GM23338 (cell line): ENCODE measurements around the gene MRGPRG. TPM values are rescaled to one million over a fixed set of nuclear protein-coding genes. Genes with fewer than 3 reads are reported as not detected.

Experiments
- ATAC-seq: fragments of 200-7000 bp; cut with Tn5 transposase; 3 replicates; pipeline ENCODE4 v1.9.1; 2020
- DNase-seq: peaks from one replicate; pipeline ENCODE4 v3.0.0-alpha.2; 2015; ENCODE audit warnings: low spot score
- H2AFZ ChIP-seq: fragments of 200-600 bp; sonication (generic); 2 replicates; pipeline ENCODE4 v1.8.0; 2016; ENCODE audit warnings: antibody characterized with exemption, mild to moderate bottlenecking, moderate library complexity
- H3F3A ChIP-seq: fragments of 200-600 bp; sonication (generic); replicated peaks from 2 replicates; pipeline ENCODE4 v1.8.0; 2017; ENCODE audit warnings: antibody characterized with exemption, mixed run types, low read depth
- H3K27ac ChIP-seq: fragments of 200-600 bp; sonication (generic); 2 replicates; pipeline ENCODE4 v1.6.1; 2016; ENCODE audit warnings: low read depth
- H3K27me3 ChIP-seq: fragments of 200-600 bp; sonication (generic); 2 replicates; pipeline ENCODE4 v1.8.0; 2016; ENCODE audit warnings: mild to moderate bottlenecking, mixed run types, moderate library complexity; ENCODE audit not compliant: insufficient read depth
- H3K36me3 ChIP-seq: fragments of 200-600 bp; sonication (generic); 2 replicates; pipeline ENCODE4 v1.8.0; 2016; ENCODE audit warnings: mild to moderate bottlenecking; ENCODE audit not compliant: insufficient read depth
- H3K4me1 ChIP-seq: fragments of 200-600 bp; sonication (generic); 2 replicates; pipeline ENCODE4 v1.8.0; 2016; ENCODE audit warnings: mild to moderate bottlenecking, moderate library complexity; ENCODE audit not compliant: insufficient read depth
- H3K4me2 ChIP-seq: fragments of 200-600 bp; sonication (generic); 2 replicates; pipeline ENCODE4 v1.7.1; 2017; ENCODE audit warnings: mixed run types
- H3K4me3 ChIP-seq: fragments of 200-600 bp; sonication (generic); 2 replicates; pipeline ENCODE4 v1.6.1; 2016; ENCODE audit warnings: mixed run types
- H3K79me2 ChIP-seq: fragments of 200-600 bp; sonication (generic); replicated peaks from 2 replicates; pipeline ENCODE4 v1.8.0; 2017; ENCODE audit warnings: mild to moderate bottlenecking; ENCODE audit not compliant: insufficient read depth
- H3K9me2 ChIP-seq: fragments of 200-600 bp; sonication (generic); 2 replicates; pipeline ENCODE4 v1.8.0; 2017; ENCODE audit not compliant: insufficient read depth
- H4K20me1 ChIP-seq: fragments of 200-600 bp; sonication (generic); replicated peaks from 2 replicates; pipeline ENCODE4 v1.8.0; 2017; ENCODE audit warnings: mild to moderate bottlenecking; ENCODE audit not compliant: insufficient read depth
- H3K27ac Mint-ChIP-seq: 2 replicates; pipeline ENCODE4 v1.8.0; 2020; ENCODE audit warnings: inconsistent platforms, mild to moderate bottlenecking, moderate library complexity, mixed read lengths
- H3K27me3 Mint-ChIP-seq: 3 replicates; pipeline ENCODE4 v1.8.0; 2022; ENCODE audit warnings: low read depth, mild to moderate bottlenecking, moderate library complexity, mixed read lengths, inconsistent platforms; ENCODE audit not compliant: insufficient read depth, poor library complexity
- H3K36me3 Mint-ChIP-seq: 3 replicates; pipeline ENCODE4 v1.8.0; 2021; ENCODE audit warnings: low read depth, mild to moderate bottlenecking, inconsistent platforms, moderate library complexity, mixed read lengths
- H3K4me1 Mint-ChIP-seq: 3 replicates; pipeline ENCODE4 v1.8.0; 2020; ENCODE audit warnings: mild to moderate bottlenecking, inconsistent platforms, mixed read lengths
- H3K4me3 Mint-ChIP-seq: 3 replicates; pipeline ENCODE4 v1.8.0; 2021; ENCODE audit warnings: moderate library complexity, mild to moderate bottlenecking, inconsistent platforms, mixed read lengths
- H3K9me3 Mint-ChIP-seq: 3 replicates; pipeline ENCODE4 v1.8.0; 2020; ENCODE audit warnings: moderate library complexity, mild to moderate bottlenecking, inconsistent platforms, mixed read lengths
- CREB1 ChIP-seq: fragments of 250-450 bp; sonication (Bioruptor Pico); IDR thresholded peaks from 2 replicates; pipeline ENCODE4 v1.5.0; 2020; ENCODE audit warnings: low read depth, mild to moderate bottlenecking, moderate library complexity
- EZH2 ChIP-seq: fragments of 200-600 bp; sonication (generic); IDR thresholded peaks from one replicate; pipeline ENCODE4 v1.8.0; 2017; ENCODE audit warnings: antibody characterized with exemption, mild to moderate bottlenecking, low read depth; ENCODE audit not compliant: unreplicated experiment
- STAT1 ChIP-seq: IDR thresholded peaks from one replicate; pipeline ENCODE4 v1.6.1; 2016; ENCODE audit warnings: antibody characterized with exemption; ENCODE audit not compliant: unreplicated experiment
- ZNF331 ChIP-seq: fragments of 250-450 bp; sonication (Bioruptor Pico); IDR thresholded peaks from 2 replicates; pipeline ENCODE4 v1.5.0; 2020; ENCODE audit warnings: low read depth, mild to moderate bottlenecking, moderate library complexity
- polyA plus RNA-seq: library from polyadenylated mRNA; unstranded; fragments of >200 nt; fragmentation: Nextera tagmentation; extraction: Ambion mirVana; gene quantifications from 2 replicates; pipeline ENCODE4 v1.2.1, GENCODE V29; 2016
- total RNA-seq: library from RNA; depleted of rRNA; stranded (reverse); fragments of >200 nt; shearing (Covaris generic); gene quantifications from 2 replicates; pipeline ENCODE4 v1.2.3, GENCODE V29; 2014
- TF ChIP-seq, protein P1 (sequence below): IDR thresholded peaks from 2 replicates; pipeline ENCODE4 v1.6.1; 2016; ENCODE audit warnings: antibody characterized with exemption
- TF ChIP-seq, protein P2 (sequence below): fragments of 250-450 bp; sonication (Bioruptor Pico); IDR thresholded peaks from 2 replicates; pipeline ENCODE4 v1.5.0; 2020; ENCODE audit warnings: mild to moderate bottlenecking, moderate library complexity
- TF ChIP-seq, protein P3 (sequence below), 2 experiments: fragments of 200-600 bp in 1 of 2; sonication (generic) in 1 of 2; conservative IDR thresholded peaks; 2 replicates each; pipeline versions ENCODE4 v1.5.1 to v1.6.1; 2016 to 2017; ENCODE audit warnings: antibody characterized with exemption in 2 of 2, low read depth in 2 of 2, mild to moderate bottlenecking in 2 of 2, moderate library complexity in 1 of 2

The MRGPRG gene
- total and polyA plus RNA-seq, 2 experiments from 2014 or later: not detected

DNA sequence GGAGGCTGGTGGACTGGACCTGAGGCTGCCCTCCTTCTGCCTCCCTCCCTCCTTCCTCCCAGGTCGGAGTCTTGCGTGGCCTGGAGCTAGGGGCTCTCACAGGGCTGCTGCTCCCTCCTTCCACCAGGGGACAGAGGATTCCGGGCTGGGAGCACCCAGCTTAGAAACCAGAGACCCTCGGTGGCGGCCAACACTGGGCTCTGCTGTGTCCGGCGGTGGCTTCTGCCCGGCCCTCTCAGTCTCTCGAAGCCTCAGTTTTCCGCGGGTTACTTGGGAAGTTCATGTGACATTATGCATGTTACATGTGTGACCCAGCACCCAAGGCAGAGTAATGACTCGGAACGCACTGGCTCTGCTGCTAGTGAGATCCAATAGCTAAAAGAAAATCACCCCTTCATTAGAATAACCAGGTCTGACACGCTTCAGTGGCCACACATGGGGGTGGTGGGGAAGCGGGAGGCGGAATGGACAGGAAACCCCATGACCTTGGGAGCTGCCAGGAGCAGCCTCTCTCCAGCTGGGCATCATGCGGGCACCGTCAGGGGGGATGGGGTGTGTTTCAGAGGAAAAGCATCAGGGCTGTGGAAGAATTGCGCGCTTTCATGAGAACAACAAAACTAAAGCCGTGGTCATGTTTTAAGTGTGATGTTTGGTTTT, 5.9 kb upstream of the MRGPRG start:
- TF ChIP-seq, protein P1, sequence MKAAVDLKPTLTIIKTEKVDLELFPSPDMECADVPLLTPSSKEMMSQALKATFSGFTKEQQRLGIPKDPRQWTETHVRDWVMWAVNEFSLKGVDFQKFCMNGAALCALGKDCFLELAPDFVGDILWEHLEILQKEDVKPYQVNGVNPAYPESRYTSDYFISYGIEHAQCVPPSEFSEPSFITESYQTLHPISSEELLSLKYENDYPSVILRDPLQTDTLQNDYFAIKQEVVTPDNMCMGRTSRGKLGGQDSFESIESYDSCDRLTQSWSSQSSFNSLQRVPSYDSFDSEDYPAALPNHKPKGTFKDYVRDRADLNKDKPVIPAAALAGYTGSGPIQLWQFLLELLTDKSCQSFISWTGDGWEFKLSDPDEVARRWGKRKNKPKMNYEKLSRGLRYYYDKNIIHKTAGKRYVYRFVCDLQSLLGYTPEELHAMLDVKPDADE: no peak
- TF ChIP-seq ZNF331 (CRISPR knock-in tag): no peak
- TF ChIP-seq CREB1: no peak
- TF ChIP-seq EZH2: no peak
- TF ChIP-seq, protein P2, sequence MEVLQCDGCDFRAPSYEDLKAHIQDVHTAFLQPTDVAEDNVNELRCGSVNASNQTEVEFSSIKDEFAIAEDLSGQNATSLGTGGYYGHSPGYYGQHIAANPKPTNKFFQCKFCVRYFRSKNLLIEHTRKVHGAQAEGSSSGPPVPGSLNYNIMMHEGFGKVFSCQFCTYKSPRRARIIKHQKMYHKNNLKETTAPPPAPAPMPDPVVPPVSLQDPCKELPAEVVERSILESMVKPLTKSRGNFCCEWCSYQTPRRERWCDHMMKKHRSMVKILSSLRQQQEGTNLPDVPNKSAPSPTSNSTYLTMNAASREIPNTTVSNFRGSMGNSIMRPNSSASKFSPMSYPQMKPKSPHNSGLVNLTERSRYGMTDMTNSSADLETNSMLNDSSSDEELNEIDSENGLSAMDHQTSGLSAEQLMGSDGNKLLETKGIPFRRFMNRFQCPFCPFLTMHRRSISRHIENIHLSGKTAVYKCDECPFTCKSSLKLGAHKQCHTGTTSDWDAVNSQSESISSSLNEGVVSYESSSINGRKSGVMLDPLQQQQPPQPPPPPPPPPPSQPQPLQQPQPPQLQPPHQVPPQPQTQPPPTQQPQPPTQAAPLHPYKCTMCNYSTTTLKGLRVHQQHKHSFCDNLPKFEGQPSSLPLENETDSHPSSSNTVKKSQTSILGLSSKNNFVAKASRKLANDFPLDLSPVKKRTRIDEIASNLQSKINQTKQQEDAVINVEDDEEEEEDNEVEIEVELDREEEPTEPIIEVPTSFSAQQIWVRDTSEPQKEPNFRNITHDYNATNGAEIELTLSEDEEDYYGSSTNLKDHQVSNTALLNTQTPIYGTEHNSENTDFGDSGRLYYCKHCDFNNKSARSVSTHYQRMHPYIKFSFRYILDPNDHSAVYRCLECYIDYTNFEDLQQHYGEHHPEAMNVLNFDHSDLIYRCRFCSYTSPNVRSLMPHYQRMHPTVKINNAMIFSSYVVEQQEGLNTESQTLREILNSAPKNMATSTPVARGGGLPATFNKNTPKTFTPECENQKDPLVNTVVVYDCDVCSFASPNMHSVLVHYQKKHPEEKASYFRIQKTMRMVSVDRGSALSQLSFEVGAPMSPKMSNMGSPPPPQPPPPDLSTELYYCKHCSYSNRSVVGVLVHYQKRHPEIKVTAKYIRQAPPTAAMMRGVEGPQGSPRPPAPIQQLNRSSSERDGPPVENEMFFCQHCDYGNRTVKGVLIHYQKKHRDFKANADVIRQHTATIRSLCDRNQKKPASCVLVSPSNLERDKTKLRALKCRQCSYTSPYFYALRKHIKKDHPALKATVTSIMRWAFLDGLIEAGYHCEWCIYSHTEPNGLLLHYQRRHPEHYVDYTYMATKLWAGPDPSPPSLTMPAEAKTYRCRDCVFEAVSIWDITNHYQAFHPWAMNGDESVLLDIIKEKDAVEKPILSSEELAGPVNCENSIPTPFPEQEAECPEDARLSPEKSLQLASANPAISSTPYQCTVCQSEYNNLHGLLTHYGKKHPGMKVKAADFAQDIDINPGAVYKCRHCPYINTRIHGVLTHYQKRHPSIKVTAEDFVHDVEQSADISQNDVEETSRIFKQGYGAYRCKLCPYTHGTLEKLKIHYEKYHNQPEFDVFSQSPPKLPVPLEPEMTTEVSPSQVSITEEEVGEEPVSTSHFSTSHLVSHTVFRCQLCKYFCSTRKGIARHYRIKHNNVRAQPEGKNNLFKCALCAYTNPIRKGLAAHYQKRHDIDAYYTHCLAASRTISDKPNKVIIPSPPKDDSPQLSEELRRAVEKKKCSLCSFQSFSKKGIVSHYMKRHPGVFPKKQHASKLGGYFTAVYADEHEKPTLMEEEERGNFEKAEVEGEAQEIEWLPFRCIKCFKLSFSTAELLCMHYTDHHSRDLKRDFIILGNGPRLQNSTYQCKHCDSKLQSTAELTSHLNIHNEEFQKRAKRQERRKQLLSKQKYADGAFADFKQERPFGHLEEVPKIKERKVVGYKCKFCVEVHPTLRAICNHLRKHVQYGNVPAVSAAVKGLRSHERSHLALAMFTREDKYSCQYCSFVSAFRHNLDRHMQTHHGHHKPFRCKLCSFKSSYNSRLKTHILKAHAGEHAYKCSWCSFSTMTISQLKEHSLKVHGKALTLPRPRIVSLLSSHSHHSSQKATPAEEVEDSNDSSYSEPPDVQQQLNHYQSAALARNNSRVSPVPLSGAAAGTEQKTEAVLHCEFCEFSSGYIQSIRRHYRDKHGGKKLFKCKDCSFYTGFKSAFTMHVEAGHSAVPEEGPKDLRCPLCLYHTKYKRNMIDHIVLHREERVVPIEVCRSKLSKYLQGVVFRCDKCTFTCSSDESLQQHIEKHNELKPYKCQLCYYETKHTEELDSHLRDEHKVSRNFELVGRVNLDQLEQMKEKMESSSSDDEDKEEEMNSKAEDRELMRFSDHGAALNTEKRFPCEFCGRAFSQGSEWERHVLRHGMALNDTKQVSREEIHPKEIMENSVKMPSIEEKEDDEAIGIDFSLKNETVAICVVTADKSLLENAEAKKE: no peak
- TF ChIP-seq STAT1: no peak
- TF ChIP-seq, protein P3, sequence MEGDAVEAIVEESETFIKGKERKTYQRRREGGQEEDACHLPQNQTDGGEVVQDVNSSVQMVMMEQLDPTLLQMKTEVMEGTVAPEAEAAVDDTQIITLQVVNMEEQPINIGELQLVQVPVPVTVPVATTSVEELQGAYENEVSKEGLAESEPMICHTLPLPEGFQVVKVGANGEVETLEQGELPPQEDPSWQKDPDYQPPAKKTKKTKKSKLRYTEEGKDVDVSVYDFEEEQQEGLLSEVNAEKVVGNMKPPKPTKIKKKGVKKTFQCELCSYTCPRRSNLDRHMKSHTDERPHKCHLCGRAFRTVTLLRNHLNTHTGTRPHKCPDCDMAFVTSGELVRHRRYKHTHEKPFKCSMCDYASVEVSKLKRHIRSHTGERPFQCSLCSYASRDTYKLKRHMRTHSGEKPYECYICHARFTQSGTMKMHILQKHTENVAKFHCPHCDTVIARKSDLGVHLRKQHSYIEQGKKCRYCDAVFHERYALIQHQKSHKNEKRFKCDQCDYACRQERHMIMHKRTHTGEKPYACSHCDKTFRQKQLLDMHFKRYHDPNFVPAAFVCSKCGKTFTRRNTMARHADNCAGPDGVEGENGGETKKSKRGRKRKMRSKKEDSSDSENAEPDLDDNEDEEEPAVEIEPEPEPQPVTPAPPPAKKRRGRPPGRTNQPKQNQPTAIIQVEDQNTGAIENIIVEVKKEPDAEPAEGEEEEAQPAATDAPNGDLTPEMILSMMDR (conservative IDR thresholded peaks at IDR 0.05; ENCODE audit: low read depth in 2 of 2): peak in 1 of 2 experiments; percentile 39; a peak in 2 of 4 replicates
- H3K9me2 ChIP-seq: no peaks in the 10 kb centered on the region
- no peak overlapping the region for H3K4me3 ChIP-seq
- H3K4me2 ChIP-seq: no peak overlapping the region
- H3K79me2 ChIP-seq: no peaks in the 10 kb centered on the region
- no peak overlapping the region for H3K27ac ChIP-seq
- no peaks in the 10 kb centered on the region for H3K36me3 ChIP-seq
- peak; percentile 53 for ATAC-seq
- peaks cover 14% of the 10 kb centered on the region for H3K27me3 Mint-ChIP-seq
- H3K4me1 Mint-ChIP-seq: peaks cover 20% of the 10 kb centered on the region; the same call in 2 of the 3 replicates
- no peaks in the 10 kb centered on the region for H3K27me3 ChIP-seq
- no peaks in the 10 kb centered on the region for H3K9me3 Mint-ChIP-seq
- H3F3A ChIP-seq: no peaks in the 10 kb centered on the region
- H3K36me3 Mint-ChIP-seq: no peaks in the 10 kb centered on the region
- no peak overlapping the region for H3K4me3 Mint-ChIP-seq
- no peak overlapping the region for H3K27ac Mint-ChIP-seq
- no peak overlapping the region for H2AFZ ChIP-seq
- no peak for DNase-seq
- no peaks in the 10 kb centered on the region for H4K20me1 ChIP-seq
- H3K4me1 ChIP-seq: peaks cover 9% of the 10 kb centered on the region; the same call in 1 of the 2 replicates
